PC-9 (cell line): ENCODE measurements around the gene VBP1.

Experiments
- CTCF ChIP-seq: fragments of 200-600 bp; sonication (generic); conservative IDR thresholded peaks from 2 replicates; pipeline ENCODE4 v1.6.1; 2017; ENCODE audit warnings: mixed run types, antibody characterized with exemption, mild to moderate bottlenecking, moderate library complexity
- EZH2 ChIP-seq: fragments of 200-600 bp; sonication (generic); IDR thresholded peaks from 2 replicates; pipeline ENCODE4 v1.8.0; 2017; ENCODE audit warnings: antibody characterized with exemption, low read depth

- TF ChIP-seq CTCF (no peak), EZH2 (no peak)
Observed at GRCh38 chrX:155262970-155263754, 46.9 kb downstream of the VBP1 start.
